Measurements from ENCODE around the gene NDE1. TPM values are rescaled to one million over a fixed set of nuclear protein-coding genes. Genes with fewer than 3 reads are reported as not detected.
A peak's percentile ranks its signal among the peaks of the same experiment; 100 is the strongest.

NDE1 gene
- total RNA-seq, 2 donors from 2014 or later, result 122 to 123 TPM

DNA sequence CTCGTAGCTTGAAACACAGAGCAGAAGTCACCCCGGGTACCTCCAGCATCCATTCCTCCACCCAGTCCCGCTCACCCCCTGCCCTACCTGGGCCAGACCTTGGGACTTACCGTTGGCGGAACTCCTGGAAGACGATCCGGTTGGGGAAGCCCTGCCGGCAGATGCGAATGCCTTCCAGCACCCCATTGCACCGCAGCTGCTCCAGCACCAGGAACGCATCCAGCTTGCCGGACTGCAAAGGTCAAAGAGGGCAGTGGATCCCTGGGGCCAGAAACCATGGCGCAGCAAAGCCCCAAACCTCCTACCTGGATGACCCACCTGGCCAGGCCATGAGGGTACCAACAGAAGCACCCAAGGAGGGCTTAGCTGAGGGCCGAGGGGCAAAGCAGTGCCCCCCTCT lies 97.9 kb downstream of the NDE1 start:
- no peaks in the 10 kb centered on the region for H3K9me3 ChIP-seq (ENCODE audit: control insufficient read depth, low read length, poor library complexity, severe bottlenecking)
- H3K27ac Mint-ChIP-seq, result no peak overlapping the region
- H3K4me1 Mint-ChIP-seq, result peaks cover 3% of the 10 kb centered on the region
- DNase-seq (no peak), ATAC-seq (no peak)
- H3K27me3 Mint-ChIP-seq, result no peaks in the 10 kb centered on the region
- no peak overlapping the region for H3K4me3 Mint-ChIP-seq
- peaks cover 8% of the 10 kb centered on the region for H3K36me3 Mint-ChIP-seq (ENCODE audit: low read depth)

DNA sequence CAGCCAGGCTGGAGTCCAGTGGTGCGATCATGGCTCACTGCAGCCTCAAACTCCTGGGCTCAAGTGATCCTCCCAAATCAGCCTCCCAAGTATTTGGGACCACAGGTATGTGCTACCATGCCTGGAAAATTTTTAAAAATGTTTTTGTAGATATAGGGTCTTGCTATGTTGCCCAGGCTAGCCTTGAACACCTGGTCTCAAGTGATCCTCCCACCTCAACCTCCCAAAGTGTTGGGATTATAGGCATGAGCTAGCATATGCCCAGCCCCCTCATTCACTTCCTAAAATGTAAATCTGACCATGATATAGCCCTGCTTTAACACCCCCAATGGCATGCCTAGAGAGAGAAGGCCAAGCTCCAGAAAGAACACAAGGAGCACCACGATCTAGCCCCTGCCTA lies 98.6 kb downstream of the NDE1 start:
- Mint-ChIP-seq H3K4me1 (peaks cover 3% of the 10 kb centered on the region), H3K27ac (no peak overlapping the region), H3K27me3 (no peaks in the 10 kb centered on the region), H3K36me3 (ENCODE audit: low read depth) (peaks cover 8% of the 10 kb centered on the region), H3K4me3 (no peak overlapping the region)
- ATAC-seq (no peak), DNase-seq (no peak)
- H3K9me3 ChIP-seq (ENCODE audit: control insufficient read depth, low read length, poor library complexity, severe bottlenecking), result no peaks in the 10 kb centered on the region

DNA sequence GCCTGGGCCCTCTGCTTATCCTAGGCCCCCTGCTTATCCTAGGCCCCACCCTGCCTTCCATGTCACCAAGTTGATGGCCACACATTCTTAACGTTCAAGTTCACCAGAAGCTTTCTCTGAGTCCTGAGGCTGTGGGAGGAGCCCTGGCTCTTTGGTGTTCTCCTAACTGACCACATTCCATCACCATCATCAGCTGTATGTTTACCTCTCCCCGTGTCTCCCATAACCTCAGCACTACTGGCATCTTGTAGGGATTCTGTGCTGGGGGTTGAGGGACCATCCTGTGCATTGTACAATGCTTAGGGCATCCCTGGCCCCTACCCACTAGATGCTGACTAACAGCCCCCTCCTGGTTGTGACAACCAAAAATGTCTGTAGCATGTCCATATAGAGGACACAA lies 99.3 kb downstream of the NDE1 start:
- no peak for DNase-seq
- H3K4me1 Mint-ChIP-seq, result peaks cover 3% of the 10 kb centered on the region
- no peaks in the 10 kb centered on the region for H3K27me3 Mint-ChIP-seq
- no peak overlapping the region for H3K27ac Mint-ChIP-seq
- H3K9me3 ChIP-seq (ENCODE audit: control insufficient read depth, low read length, poor library complexity, severe bottlenecking), result no peaks in the 10 kb centered on the region
- peaks cover 8% of the 10 kb centered on the region for H3K36me3 Mint-ChIP-seq (ENCODE audit: low read depth)
- ATAC-seq, result no peak
- H3K4me3 Mint-ChIP-seq, result no peak overlapping the region

DNA sequence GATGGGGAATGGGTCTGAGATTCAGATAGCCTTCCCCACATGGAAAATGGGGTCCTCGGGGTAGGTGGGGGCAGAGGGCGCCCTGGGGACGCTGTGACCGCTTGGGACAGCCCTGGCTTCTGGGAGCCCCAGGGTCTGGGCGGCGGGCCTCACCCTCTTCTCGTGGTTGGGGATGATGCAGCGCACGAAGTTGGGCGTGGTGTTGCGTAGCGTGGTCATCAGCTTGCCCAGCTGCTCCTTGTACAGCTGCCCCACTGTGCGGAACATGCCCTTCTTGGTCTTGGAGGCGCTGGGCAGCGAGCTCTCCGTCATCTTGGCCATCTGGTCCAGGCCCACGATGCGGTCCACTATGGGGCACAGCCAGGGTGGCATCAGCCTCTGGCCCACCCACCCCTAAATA lies 99.9 kb downstream of the NDE1 start:
- ATAC-seq, result no peak
- no peaks in the 10 kb centered on the region for H3K27me3 Mint-ChIP-seq
- H3K4me3 Mint-ChIP-seq, result no peak overlapping the region
- DNase-seq, result no peak
- H3K36me3 Mint-ChIP-seq (ENCODE audit: low read depth), result peaks cover 8% of the 10 kb centered on the region
- H3K9me3 ChIP-seq (ENCODE audit: control insufficient read depth, low read length, poor library complexity, severe bottlenecking), result no peaks in the 10 kb centered on the region
- H3K27ac Mint-ChIP-seq, result no peak overlapping the region
- H3K4me1 Mint-ChIP-seq, result peaks cover 3% of the 10 kb centered on the region

DNA sequence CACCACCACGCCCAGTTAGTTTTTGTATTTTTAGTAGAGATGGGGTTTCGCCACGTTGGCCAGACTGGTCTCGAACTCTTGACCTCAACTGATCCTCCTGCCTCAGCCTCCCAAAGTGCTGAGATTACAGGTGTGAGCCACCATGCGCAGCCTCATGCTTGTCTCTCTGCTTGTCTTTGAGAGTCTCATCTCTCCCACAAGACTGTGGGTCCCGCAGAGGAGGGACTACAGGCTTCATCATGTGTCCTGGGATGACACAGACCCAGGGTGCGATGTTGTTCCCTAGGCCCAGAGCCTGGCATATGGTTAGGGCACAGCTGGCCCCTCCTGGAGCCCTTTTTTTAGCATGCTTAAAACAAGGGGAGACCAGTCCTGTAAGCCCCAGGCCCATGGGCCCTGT lies 101.9 kb downstream of the NDE1 start:
- no peaks in the 10 kb centered on the region for H3K27me3 Mint-ChIP-seq
- no peak overlapping the region for H3K4me3 Mint-ChIP-seq
- H3K27ac Mint-ChIP-seq, result no peak overlapping the region
- ATAC-seq (no peak), DNase-seq (no peak)
- H3K9me3 ChIP-seq (ENCODE audit: control insufficient read depth, low read length, poor library complexity, severe bottlenecking), result no peaks in the 10 kb centered on the region
- peaks cover 3% of the 10 kb centered on the region for H3K4me1 Mint-ChIP-seq
- H3K36me3 Mint-ChIP-seq (ENCODE audit: low read depth), result peaks cover 8% of the 10 kb centered on the region

DNA sequence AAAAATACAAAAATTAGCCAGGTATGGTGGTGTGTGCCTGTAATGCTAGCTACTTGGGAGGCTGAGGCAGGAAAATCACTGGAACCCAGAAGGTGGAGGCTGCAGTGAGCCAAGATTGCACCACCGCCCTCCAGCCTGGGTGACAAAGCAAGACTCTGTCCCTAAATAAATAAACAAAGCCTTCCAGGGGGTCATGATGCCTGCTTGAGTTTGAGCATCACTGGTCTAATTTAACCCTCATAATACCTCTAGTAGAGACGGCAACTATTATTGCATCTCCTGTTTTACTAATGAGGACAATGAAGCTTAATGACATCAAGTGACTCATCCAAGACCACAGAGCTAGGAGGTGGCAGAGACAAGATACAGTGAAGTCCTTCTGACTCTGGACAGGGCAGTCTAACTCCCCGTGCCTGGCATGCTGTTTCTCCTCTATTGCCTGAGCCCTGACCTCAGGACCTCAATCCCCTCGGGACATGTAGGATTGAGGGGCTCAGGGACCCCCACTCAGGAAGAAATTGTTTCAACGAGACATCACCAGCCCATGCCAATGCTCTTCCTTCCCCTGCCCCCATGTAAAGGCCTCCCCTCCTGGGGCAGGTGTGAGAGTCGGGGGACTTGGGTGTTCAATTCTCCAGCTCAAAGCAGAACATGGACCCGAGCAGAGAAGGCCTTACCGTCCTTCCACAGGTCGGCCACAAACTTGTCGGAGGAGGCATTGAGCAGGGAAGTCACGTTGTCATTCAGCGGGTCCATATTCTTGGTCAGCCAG lies 102.9 kb downstream of the NDE1 start:
- Mint-ChIP-seq H3K27me3 (no peaks in the 10 kb centered on the region), H3K4me3 (no peak overlapping the region), H3K27ac (no peak overlapping the region), H3K36me3 (ENCODE audit: low read depth) (peaks cover 5% of the 10 kb centered on the region), H3K4me1 (peaks cover 3% of the 10 kb centered on the region)
- ATAC-seq (no peak), DNase-seq (no peak)
- H3K9me3 ChIP-seq (ENCODE audit: control insufficient read depth, low read length, poor library complexity, severe bottlenecking), result no peaks in the 10 kb centered on the region

DNA sequence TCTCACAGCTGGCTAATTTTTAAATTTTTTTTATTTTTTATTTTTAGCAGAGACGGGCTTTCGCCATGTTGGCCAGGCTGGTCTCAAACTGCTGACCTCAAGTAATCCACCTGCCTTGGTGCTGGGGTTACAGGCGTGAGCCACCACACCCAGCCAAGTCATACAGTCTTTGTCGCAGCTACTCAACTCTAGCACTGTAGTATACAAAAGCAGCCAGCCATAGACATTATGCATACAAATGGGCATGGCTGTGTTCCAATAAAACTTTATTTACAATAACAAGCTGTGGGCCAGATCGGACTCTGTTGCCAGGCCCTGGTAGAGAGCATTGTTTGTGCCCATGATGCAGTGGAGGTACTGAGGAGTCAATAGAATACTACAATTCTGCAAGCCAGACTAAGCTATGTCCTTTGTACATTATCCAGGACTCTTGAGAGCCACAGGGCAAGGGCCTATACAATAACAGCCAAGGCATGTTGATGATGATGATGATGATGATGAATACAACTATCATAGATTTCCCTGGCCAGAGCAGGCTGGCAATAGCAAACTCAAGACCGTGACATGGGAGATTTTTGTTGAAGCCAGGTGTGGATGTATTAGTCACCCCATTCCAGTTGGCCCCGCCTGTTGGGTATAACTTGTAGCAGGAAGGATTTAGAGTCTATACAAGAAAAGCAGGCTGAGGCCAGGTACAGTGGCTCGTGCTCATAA lies 104.9 kb downstream of the NDE1 start:
- ATAC-seq (no peak), DNase-seq (no peak)
- H3K36me3 Mint-ChIP-seq (ENCODE audit: low read depth), result peaks cover 3% of the 10 kb centered on the region
- peaks cover 3% of the 10 kb centered on the region for H3K27me3 Mint-ChIP-seq
- H3K4me1 Mint-ChIP-seq, result peaks cover 5% of the 10 kb centered on the region
- H3K27ac Mint-ChIP-seq, result no peak overlapping the region
- no peaks in the 10 kb centered on the region for H3K9me3 ChIP-seq (ENCODE audit: control insufficient read depth, low read length, poor library complexity, severe bottlenecking)
- no peak overlapping the region for H3K4me3 Mint-ChIP-seq

DNA sequence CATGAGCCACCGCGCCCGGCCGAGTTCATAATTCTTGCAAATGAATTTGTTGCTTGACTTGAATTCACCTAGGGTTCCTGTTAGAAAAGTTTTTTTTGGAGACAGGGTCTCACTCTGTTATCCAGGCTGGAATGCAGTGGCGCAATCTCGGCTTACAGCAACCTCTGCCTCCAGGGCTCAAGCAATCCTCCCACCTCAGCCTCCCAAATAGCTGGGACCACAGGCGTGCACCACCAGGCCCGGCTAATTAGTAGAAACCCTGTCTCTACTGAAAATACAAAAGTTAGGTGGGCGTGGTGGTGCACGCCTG lies 107.0 kb downstream of the NDE1 start:
- Mint-ChIP-seq H3K27me3 (peaks cover 17% of the 10 kb centered on the region), H3K4me3 (no peak overlapping the region), H3K27ac (no peak overlapping the region), H3K36me3 (ENCODE audit: low read depth) (peaks cover 4% of the 10 kb centered on the region), H3K4me1 (peaks cover 6% of the 10 kb centered on the region)
- DNase-seq, result no peak
- ATAC-seq, result no peak
- H3K9me3 ChIP-seq (ENCODE audit: control insufficient read depth, low read length, poor library complexity, severe bottlenecking), result no peaks in the 10 kb centered on the region

DNA sequence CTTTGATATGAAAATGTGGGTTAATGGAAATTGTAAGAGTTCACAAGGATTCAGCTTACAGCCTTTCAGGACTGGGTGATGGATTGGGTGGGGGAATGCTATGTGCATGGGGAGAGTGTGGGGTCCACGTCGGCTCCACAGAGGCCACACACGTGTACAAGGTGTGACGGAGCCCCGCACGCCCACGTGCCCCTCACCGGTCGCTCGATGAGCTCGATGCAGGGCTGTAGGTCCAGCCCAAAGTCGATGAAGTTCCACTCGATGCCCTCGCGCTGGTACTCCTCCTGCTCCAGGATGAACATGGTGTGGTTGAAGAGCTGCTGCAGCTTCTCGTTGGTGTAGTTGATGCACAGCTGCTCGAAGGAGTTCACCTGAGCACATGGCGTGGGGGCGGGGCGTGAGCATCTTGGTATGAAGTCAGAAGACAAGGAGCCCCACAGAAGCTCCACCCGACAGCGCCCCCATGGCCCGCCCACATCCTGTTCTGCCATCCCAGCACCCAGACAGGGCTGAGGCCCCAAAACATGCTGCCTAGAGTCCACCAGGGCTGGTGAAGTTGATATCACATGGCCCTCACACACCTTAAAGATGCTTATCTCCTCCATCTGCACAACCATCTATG lies 107.7 kb downstream of the NDE1 start:
- Mint-ChIP-seq H3K4me1 (peaks cover 6% of the 10 kb centered on the region), H3K27me3 (peaks cover 23% of the 10 kb centered on the region), H3K36me3 (ENCODE audit: low read depth) (peaks cover 4% of the 10 kb centered on the region), H3K4me3 (peak overlapping the region; percentile 36), H3K27ac (no peak overlapping the region)
- no peak for ATAC-seq
- DNase-seq, result no peak
- no peaks in the 10 kb centered on the region for H3K9me3 ChIP-seq (ENCODE audit: control insufficient read depth, low read length, poor library complexity, severe bottlenecking)

DNA sequence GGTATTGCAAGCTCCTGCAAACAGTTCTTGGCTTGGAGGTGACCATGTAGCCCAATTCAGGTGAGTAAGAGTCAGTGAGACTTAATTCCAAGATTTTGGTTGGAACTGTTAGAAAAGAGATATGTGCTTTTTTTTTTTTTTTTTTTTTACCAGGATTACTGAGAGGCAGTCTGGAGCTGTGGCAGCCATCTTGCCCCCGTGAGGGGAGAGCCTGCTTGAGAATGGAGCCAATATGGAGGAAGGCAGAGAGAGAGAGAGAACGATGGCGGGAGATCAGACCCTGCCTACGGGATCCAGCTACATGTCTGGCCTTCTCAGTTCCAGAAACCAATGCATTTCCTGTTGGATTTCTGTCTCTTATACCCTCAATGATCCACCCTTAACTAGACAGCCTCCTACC lies 109.0 kb downstream of the NDE1 start:
- Mint-ChIP-seq H3K36me3 (ENCODE audit: low read depth) (peaks cover 4% of the 10 kb centered on the region), H3K27ac (no peak overlapping the region)

DNA sequence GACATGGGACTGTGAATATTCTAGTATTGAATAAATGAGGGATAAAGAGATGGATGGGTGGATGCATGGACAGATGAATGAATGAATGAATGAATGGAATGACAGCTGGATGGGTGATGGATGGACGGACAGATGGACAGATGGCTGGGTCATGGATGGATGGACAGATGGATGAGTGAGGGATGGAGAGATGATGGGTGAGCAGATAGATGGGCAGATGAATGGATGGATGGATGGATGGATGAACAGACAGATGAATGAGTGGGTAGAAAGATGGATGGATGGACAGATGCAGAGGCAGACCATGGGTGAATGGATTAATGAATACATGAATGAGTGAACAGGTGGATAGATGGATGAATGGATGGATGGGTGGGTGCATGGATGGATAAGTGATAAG lies 110.1 kb downstream of the NDE1 start:
- peaks cover 42% of the 10 kb centered on the region for H3K27me3 Mint-ChIP-seq
- DNase-seq (no peak), ATAC-seq (no peak)
- H3K36me3 Mint-ChIP-seq (ENCODE audit: low read depth), result peaks cover 6% of the 10 kb centered on the region
- H3K9me3 ChIP-seq (ENCODE audit: control insufficient read depth, low read length, poor library complexity, severe bottlenecking), result no peaks in the 10 kb centered on the region
- peaks cover 6% of the 10 kb centered on the region for H3K4me1 Mint-ChIP-seq
- no peak overlapping the region for H3K4me3 Mint-ChIP-seq
- H3K27ac Mint-ChIP-seq, result no peak overlapping the region

More for the DNA sequence above, 109.0 kb downstream of the NDE1 start:
- Mint-ChIP-seq H3K4me3 (no peak overlapping the region), H3K27me3 (peaks cover 31% of the 10 kb centered on the region), H3K4me1 (peaks cover 6% of the 10 kb centered on the region)
- DNase-seq (no peak), ATAC-seq (no peak)
- H3K9me3 ChIP-seq (ENCODE audit: control insufficient read depth, low read length, poor library complexity, severe bottlenecking), result no peaks in the 10 kb centered on the region

DNA sequence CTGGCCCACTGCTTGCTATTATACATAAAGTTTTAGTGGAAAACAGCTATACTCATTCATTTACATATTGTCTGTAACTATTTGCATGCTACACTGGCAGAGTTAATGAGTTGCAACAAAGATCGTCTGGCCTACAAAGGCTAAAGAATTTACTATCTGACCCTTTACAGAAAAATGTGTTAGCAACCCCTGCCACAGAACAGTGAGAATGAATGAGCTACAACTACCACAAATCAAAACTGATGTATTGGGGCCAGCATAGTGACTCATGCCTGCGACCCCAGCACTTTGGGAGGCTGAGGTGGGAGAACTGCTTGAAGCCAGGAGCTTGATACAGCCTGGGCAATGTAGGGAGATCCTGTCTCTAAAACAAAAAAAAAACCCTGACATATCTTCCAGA lies 114.1 kb downstream of the NDE1 start:
- peaks cover 8% of the 10 kb centered on the region for H3K4me1 Mint-ChIP-seq
- H3K27ac Mint-ChIP-seq, result peak overlapping the region; percentile 51
- peaks cover 47% of the 10 kb centered on the region for H3K27me3 Mint-ChIP-seq
- no peak for DNase-seq
- H3K9me3 ChIP-seq (ENCODE audit: control insufficient read depth, low read length, poor library complexity, severe bottlenecking), result no peaks in the 10 kb centered on the region
- peaks cover 9% of the 10 kb centered on the region for H3K36me3 Mint-ChIP-seq (ENCODE audit: low read depth)
- H3K4me3 Mint-ChIP-seq, result no peak overlapping the region
- ATAC-seq, result no peak

DNA sequence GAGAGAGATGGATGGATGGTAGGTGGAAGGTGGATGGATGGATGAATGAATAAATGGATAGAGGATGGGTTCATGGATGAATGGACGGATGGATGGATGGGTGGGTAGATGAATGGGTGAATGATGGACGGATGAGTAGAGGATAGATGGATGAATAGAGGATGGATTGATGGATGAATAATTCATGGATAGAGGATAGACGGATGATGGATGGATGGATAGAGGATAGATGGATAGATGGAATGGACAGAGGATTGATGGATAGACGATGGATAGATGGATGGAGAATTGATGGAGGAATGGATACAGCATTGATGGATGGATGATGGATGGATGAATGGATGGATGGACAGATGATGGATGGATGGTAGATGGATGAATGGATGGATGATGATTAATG lies 115.1 kb downstream of the NDE1 start:
- H3K4me3 Mint-ChIP-seq, result no peak overlapping the region
- DNase-seq (no peak), ATAC-seq (no peak)
- peaks cover 5% of the 10 kb centered on the region for H3K4me1 Mint-ChIP-seq
- no peaks in the 10 kb centered on the region for H3K9me3 ChIP-seq (ENCODE audit: control insufficient read depth, low read length, poor library complexity, severe bottlenecking)
- H3K27ac Mint-ChIP-seq, result peak overlapping the region; percentile 19
- peaks cover 42% of the 10 kb centered on the region for H3K27me3 Mint-ChIP-seq
- peaks cover 7% of the 10 kb centered on the region for H3K36me3 Mint-ChIP-seq (ENCODE audit: low read depth)

Data from T-helper 17 cell (primary cell).